ENCODE results near the gene TPM2. TPM values are rescaled to one million over a fixed set of nuclear protein-coding genes. Genes with fewer than 3 reads are reported as not detected.
A peak's percentile ranks its signal among the peaks of the same experiment; 100 is the strongest.

Gene TPM2
- total and polyA plus RNA-seq, 9 of the 15 experiments (the other 6 are each of a cell fraction or from before 2014, with no cell fraction given): 0.28 to 16.1 (median 4.5) TPM

DNA sequence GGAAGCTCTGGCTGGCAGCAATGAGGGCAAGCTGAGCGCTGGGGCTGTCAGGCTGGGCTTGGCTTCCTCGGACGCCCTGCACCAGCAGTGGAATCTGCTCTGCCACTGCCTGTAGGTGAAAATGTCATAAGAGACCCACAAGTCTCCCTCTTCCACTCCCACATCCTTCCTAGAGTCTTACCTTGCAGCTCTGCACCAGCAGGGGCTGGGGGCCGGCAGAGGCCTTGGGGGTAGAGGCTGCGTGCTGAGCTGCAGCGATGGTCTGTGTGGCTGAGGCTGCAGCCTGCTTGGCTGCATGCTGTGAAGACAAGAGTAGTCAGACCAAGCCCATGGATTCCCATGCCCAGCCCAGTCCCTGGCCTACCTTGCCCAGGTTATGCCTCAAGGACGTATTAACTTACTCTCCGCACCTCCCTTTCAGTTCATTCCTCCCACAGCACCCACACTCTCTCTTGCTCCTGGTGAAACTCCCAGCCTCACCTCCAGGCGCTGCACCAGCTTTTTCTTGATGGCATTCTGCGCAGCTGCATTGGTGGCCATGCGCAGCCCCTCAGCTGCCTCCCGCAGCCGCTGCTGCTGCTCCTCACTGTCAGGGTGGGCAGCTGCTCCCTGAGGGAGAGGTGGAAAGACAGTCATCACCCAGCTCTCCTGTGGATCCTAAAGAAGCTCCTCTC lies 25.0 kb upstream of the TPM2 start:
- DNase-seq (ENCODE audit: extremely low read depth in 1 of 4, low spot score in 3 of 4) (no peak), ATAC-seq (no peak), FAIRE-seq (no peak)
- Histone ChIP-seq H2AFZ (ENCODE audit: low read depth, low read length) (no peak overlapping the region), H3K79me2 (ENCODE audit: control insufficient read depth, insufficient read depth, low read length) (no peaks in the 10 kb centered on the region), H3K27me3 (ENCODE audit: control insufficient read depth in 2 of 2, insufficient read depth in 2 of 2, low read length in 2 of 2) (no peaks in the 10 kb centered on the region), H3K36me3 (ENCODE audit: control insufficient read depth, insufficient read depth, low read length) (peaks cover 92% of the 10 kb centered on the region; the same call in 2 of the 3 replicates), H4K20me1 (replicated peaks; ENCODE audit: control insufficient read depth, insufficient read depth, low read length) (no peaks in the 10 kb centered on the region), H3K4me2 (ENCODE audit: insufficient read depth, low read length) (no peak overlapping the region), H3K9ac (ENCODE audit: insufficient read depth in 1 of 2, low read depth in 2 of 2, low read length in 2 of 2) (no peak overlapping the region), H3K4me3 (no peak overlapping the region), H3K9me3 (replicated peaks; ENCODE audit: control insufficient read depth, insufficient read depth, low read depth, low read length) (no peaks in the 10 kb centered on the region), H3K9me1 (ENCODE audit: control insufficient read depth, insufficient read depth, low read length) (no peaks in the 10 kb centered on the region), H3K27ac (ENCODE audit: extremely low read depth, low read depth, low read length) (no peak overlapping the region), H3K4me1 (replicated peaks in 1 of 2; ENCODE audit: control insufficient read depth in 2 of 2, insufficient read depth in 2 of 2, low read length in 2 of 2) (no peaks in the 10 kb centered on the region)
- intact Hi-C loops (cut with micrococcal nuclease): no loop called here
- ChIA-PET CTCF (ENCODE audit: low intra/inter-chr PET ratio) (no interaction called here), POLR2A (interaction anchor here (0.6 to 1.9 kb wide), 6 partner anchors 9 to 100 kb away, joined by 3 to 6 read pairs (median 4); partner anchors contain the start of genes CREB3 and TLN1)
- no TSS peak for BruUV-seq (replicated peaks)
- 100% methylated on average over 10 of the region's 13 CpGs for WGBS (ENCODE audit: insufficient coverage, low coverage, missing lambda C conversion rate)
- in situ Hi-C loops (cut with MboI): no loop called here
- TF ChIP-seq POLR2A (conservative IDR thresholded peaks at IDR 0.05): no peak
- TF ChIP-seq ZMIZ1 (IDR thresholded peaks at IDR 0.05; ENCODE audit: low read depth in 2 of 2, low read length in 2 of 2): no peak
- TF ChIP-seq LEF1 (IDR thresholded peaks at IDR 0.05): no peak
- no peak for TF ChIP-seq ZBTB49 (CRISPR knock-in tag; IDR thresholded peaks at IDR 0.05; ENCODE audit: borderline replicate concordance)
- peak; percentile 35; the same call in 1 of the 2 replicates for TF ChIP-seq RBFOX2 (IDR thresholded peaks at IDR 0.05; ENCODE audit: low read depth, low read length)
- no peak for TF ChIP-seq ARNT (IDR thresholded peaks at IDR 0.05)
- TF ChIP-seq CBX2 (IDR thresholded peaks at IDR 0.05; ENCODE audit: insufficient read depth, low read length, poor library complexity, severe bottlenecking): no peak
- no peak for TF ChIP-seq TSC22D4 (tag; IDR thresholded peaks at IDR 0.05)
- no peak for TF ChIP-seq CHD1 (IDR thresholded peaks at IDR 0.05; ENCODE audit: low read length)
- no peak for TF ChIP-seq ZNF408 (CRISPR knock-in tag; IDR thresholded peaks at IDR 0.05; ENCODE audit: low read depth)
- no peak for TF ChIP-seq EP300 (IDR thresholded peaks at IDR 0.05; ENCODE audit: low read length)
- TF ChIP-seq ZNF143 (CRISPR knock-in tag; IDR thresholded peaks at IDR 0.05): no peak
- TF ChIP-seq RBM34 (IDR thresholded peaks at IDR 0.05; ENCODE audit: borderline replicate concordance, insufficient read depth, low read length): no peak
- peak; percentile 54; the same call in 1 of the 2 replicates for TF ChIP-seq POLR2G (IDR thresholded peaks at IDR 0.05; ENCODE audit: low read depth, low read length)
- TF ChIP-seq BRD9 (IDR thresholded peaks at IDR 0.05; ENCODE audit: low read depth, partially characterized antibody): no peak
